Activated CD4-positive, alpha-beta memory T cell treated with anti-CD3 and anti-CD28 coated beads for 36 hours (primary cell): ENCODE measurements around the gene AMPD3. TPM values are rescaled to one million over a fixed set of nuclear protein-coding genes. Genes with fewer than 3 reads are reported as not detected.
"Not testable (repeated sequence)": the region's sequence is repeated elsewhere in the genome, so short reads cannot be mapped to it uniquely, and the experiment has no call there.

Source experiments
- CTCF ChIA-PET: fragments of 350-600 bp; sonication (Branson Sonifier 250); formaldehyde crosslinking; loops from one replicate; lab custom pipeline; 2021; ENCODE audit warnings: antibody characterized with exemption, inconsistent platforms; lab: Charles Lee
- POLR2A ChIA-PET: fragments of 350-600 bp; sonication (Branson Sonifier 250); formaldehyde crosslinking; loops from one replicate; lab custom pipeline; 2021; ENCODE audit warnings: antibody characterized with exemption; lab: Charles Lee
- DNase-seq: peaks from one replicate; pipeline ENCODE4 v3.0.0-alpha.2; 2020
- H3K27ac Mint-ChIP-seq: one replicate; pipeline ENCODE4 v1.8.0; 2021; ENCODE audit warnings: mixed read lengths
- H3K27me3 Mint-ChIP-seq: one replicate; pipeline ENCODE4 v1.8.0; 2021; ENCODE audit warnings: mixed read lengths
- H3K36me3 Mint-ChIP-seq: one replicate; pipeline ENCODE4 v1.8.0; 2021; ENCODE audit warnings: mixed read lengths
- H3K4me1 Mint-ChIP-seq: one replicate; pipeline ENCODE4 v1.8.0; 2021; ENCODE audit warnings: low read depth, mixed read lengths
- H3K4me3 Mint-ChIP-seq: one replicate; pipeline ENCODE4 v1.8.0; 2021; ENCODE audit warnings: mild to moderate bottlenecking, mixed read lengths
- H3K9me3 Mint-ChIP-seq: one replicate; pipeline ENCODE4 v1.8.0; 2021; ENCODE audit warnings: mixed read lengths
- intact Hi-C: fragments of 100-400 bp; cut with micrococcal nuclease; formaldehyde crosslinking; loops from one replicate; pipeline ENCODE4 v1.15.1; 2023
- total RNA-seq, 2 experiments: library from RNA; stranded (reverse); gene quantifications; one replicate each; pipeline ENCODE4 v1.2.3, GENCODE V29; 2021

AMPD3 gene
- total RNA-seq, 2 experiments from 2014 or later = 25.5 to 25.7 TPM

DNA sequence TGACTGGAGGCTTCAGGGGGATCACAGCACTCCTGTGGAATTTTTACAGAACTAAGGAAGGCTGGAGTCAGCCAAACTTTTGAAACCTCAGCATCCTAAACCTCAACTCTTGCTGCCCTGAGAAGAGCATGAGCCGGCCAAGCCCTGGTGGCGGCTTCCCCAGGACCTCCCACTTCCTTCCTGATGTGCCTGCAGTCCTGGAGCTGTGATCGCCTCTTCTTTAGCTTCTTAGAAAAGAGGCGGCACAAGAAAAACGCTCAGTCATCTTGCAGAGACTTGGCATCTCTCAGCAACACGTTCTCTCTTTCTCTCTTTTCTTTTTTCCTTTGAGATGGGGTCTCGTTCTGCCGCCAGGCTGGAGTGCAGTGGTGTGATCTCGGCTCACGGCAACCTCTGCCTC, 40.4 kb upstream of the AMPD3 start:
- Mint-ChIP-seq H3K4me3 (no peak overlapping the region), H3K27me3 (no peaks in the 10 kb centered on the region), H3K36me3 (no peaks in the 10 kb centered on the region), H3K4me1 (peaks cover 21% of the 10 kb centered on the region), H3K27ac (no peak overlapping the region), H3K9me3 (no peaks in the 10 kb centered on the region)
- intact Hi-C loops = loop anchor here (1.0 kb wide), 1 partner anchor 27 kb away; no protein-coding TSS in a partner anchor
- CTCF ChIA-PET = interaction anchor here (1.0 to 2.7 kb wide), 9 partner anchors 9 to 322 kb away, joined by 3 to 68 read pairs (median 6); partner anchors contain the start of genes LYVE1 and RNF141
- POLR2A ChIA-PET = no interaction called here
- peak; percentile 23 for DNase-seq

DNA sequence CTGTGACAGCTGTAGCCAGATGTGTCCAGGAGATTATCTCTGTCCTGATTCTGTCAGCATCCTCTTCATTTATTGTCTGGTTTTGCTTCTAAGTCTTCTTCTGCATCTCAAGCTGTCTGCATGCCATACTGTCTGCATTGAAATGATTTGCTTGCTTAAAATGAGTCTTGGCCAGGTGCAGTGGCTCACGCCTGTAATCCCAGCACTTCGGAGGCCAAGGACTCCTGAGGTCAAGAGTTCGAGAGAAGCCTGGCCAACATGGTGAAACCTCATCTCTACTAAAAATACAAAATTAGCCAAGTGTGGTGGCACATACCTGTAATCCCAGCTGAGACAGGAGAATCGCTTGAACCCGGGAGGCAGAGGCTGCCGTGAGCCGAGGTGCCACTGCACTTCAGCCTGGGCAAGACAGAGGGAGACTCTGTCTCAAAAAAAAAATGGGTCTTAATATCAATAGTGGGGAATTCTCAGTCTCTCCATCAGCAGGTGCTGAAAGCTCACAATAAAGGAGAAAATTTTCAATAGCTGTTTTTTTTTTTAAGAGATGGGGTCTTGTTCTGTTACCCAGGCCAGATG, 39.2 kb upstream of the AMPD3 start:
- Mint-ChIP-seq H3K4me3 (no peak overlapping the region), H3K27me3 (no peaks in the 10 kb centered on the region), H3K27ac (no peak overlapping the region), H3K4me1 (peaks cover 19% of the 10 kb centered on the region), H3K9me3 (no peaks in the 10 kb centered on the region), H3K36me3 (no peaks in the 10 kb centered on the region)
- intact Hi-C loops = no loop called here
- DNase-seq = no peak
- CTCF ChIA-PET = interaction anchor here (0.8 to 1.8 kb wide), 7 partner anchors 10 to 612 kb away, joined by 3 to 13 read pairs (median 4); no protein-coding TSS in a partner anchor
- POLR2A ChIA-PET = no interaction called here

DNA sequence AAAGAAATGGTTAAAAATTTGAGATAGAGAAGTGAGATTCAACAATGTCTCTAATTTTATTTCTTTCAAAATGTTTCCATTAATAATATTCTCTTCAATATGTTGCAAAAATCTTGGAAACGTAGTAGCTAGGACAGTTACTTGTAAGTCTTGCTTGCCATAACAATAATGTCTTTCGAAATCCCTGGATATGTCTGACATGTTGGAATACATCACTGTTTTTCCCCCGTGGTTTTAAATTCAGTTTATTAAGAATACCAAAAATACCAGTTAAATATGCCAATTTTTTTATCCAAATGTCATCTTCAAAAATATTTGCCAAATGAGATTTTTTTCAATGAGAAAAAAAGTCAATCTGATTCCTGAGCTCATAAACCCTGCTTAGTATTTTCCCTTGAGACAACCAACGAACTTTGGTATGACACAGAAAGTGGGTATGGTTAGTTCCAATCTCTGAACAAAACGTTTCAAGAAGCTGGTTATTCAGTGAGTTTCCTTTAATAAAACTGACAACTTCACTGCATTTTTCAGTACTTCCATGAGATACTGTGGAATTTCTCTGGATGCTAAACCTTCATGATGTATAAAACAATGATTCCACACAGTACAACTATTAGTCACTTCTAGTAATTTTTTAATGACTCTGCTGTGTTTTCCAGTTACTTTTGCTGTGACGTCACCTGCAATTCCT, 36.7 kb upstream of the AMPD3 start:
- no peak overlapping the region for H3K4me3 Mint-ChIP-seq
- ChIA-PET CTCF (interaction anchor here (1.4 to 1.5 kb wide), 2 partner anchors 12 to 33 kb away, joined by 3 to 4 read pairs; no protein-coding TSS in a partner anchor), POLR2A (no interaction called here)
- H3K9me3 Mint-ChIP-seq = peaks cover 8% of the 10 kb centered on the region
- DNase-seq = no peak
- H3K27me3 Mint-ChIP-seq = no peaks in the 10 kb centered on the region
- H3K27ac Mint-ChIP-seq = no peak overlapping the region
- no peaks in the 10 kb centered on the region for H3K36me3 Mint-ChIP-seq
- peaks cover 19% of the 10 kb centered on the region for H3K4me1 Mint-ChIP-seq
- intact Hi-C loops = no loop called here

DNA sequence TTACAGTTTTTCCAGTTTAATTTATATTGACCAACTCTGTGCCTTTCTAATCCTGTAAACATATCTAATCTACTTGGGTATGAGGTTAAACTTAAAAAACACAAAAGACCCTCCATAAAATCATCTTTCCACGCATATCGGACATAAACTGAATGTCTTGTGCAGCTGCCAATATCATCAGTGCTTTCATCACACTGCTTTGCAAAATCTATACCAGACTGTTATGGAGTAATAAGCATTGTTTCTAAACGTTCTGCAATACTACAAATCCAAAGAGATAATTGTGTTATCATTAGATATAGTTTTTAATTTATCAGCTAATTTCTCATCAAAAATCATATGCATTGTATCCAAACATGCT, 36.1 kb upstream of the AMPD3 start:
- no peak for DNase-seq
- CTCF ChIA-PET = interaction anchor here (1.4 to 1.5 kb wide), 2 partner anchors 13 to 33 kb away, joined by 3 to 4 read pairs; no protein-coding TSS in a partner anchor
- Mint-ChIP-seq H3K27ac (no peak overlapping the region), H3K4me1 (peaks cover 16% of the 10 kb centered on the region), H3K9me3 (peaks cover 8% of the 10 kb centered on the region), H3K4me3 (no peak overlapping the region), H3K27me3 (peaks cover 2% of the 10 kb centered on the region), H3K36me3 (no peaks in the 10 kb centered on the region)
- intact Hi-C loops = no loop called here
- POLR2A ChIA-PET = no interaction called here

DNA sequence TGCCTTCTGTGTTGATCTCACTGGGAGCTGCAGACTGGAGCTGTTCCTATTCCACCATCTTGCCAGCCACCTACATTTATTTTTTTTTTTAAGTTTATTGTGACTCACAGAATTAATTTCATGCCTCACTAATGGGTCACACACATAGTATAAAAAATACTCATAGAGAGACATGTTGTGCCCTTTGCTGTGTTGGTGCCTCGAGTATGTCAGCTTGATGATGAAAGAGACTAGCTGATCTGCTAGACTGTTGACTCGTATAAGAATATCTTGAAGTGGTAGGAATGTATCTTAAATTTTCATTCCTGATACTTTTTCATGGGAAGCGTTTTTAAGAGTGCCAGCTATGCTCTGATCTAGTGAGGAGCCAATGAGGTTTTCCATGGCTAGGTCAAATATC, 28.6 kb upstream of the AMPD3 start:
- CTCF ChIA-PET = interaction anchor here (1.3 to 1.5 kb wide), 2 partner anchors 13 to 227 kb away, joined by 5 to 7 read pairs; no protein-coding TSS in a partner anchor
- no peaks in the 10 kb centered on the region for H3K36me3 Mint-ChIP-seq
- peaks cover 9% of the 10 kb centered on the region for H3K27me3 Mint-ChIP-seq
- DNase-seq = no peak
- no peaks in the 10 kb centered on the region for H3K4me1 Mint-ChIP-seq
- intact Hi-C loops = no loop called here
- POLR2A ChIA-PET = no interaction called here
- no peak overlapping the region for H3K27ac Mint-ChIP-seq
- H3K9me3 Mint-ChIP-seq = peaks cover 9% of the 10 kb centered on the region
- no peak overlapping the region for H3K4me3 Mint-ChIP-seq

DNA sequence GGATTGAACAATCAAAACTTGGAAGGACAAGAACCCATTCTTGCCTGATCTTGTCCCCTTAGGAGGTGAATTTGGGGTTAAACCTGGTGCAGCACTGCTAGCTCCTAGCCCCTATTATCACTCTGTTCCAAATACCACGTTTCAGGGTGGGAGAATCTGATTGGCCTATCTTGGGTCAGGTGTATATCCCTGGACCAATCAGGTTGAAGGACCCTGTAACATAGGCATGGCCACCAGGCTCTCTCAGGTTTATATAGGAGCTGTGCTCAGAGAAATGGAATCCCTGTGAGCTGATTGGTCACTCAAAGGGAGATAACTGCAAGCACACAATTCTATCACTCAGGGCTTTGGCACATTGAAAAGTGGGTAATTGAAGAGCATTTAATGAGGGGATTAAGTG, 26.6 kb upstream of the AMPD3 start:
- Mint-ChIP-seq H3K27ac (no peak overlapping the region), H3K4me1 (no peaks in the 10 kb centered on the region), H3K36me3 (no peaks in the 10 kb centered on the region), H3K4me3 (no peak overlapping the region), H3K9me3 (peaks cover 4% of the 10 kb centered on the region), H3K27me3 (peaks cover 9% of the 10 kb centered on the region)
- POLR2A ChIA-PET = no interaction called here
- intact Hi-C loops = no loop called here
- CTCF ChIA-PET = interaction anchor here (1.2 to 1.4 kb wide), 2 partner anchors 26 to 62 kb away, joined by 3 read pairs; no protein-coding TSS in a partner anchor
- DNase-seq = no peak

- no peak for DNase-seq
- intact Hi-C loops = no loop called here
- Mint-ChIP-seq H3K9me3 (peaks cover 4% of the 10 kb centered on the region), H3K36me3 (no peaks in the 10 kb centered on the region), H3K4me3 (no peak overlapping the region), H3K27me3 (peaks cover 6% of the 10 kb centered on the region), H3K27ac (no peak overlapping the region), H3K4me1 (no peaks in the 10 kb centered on the region)
- CTCF ChIA-PET = interaction anchor here (0.7 to 1.4 kb wide), 3 partner anchors 27 to 224 kb away, joined by 3 to 4 read pairs (median 3); no protein-coding TSS in a partner anchor
- POLR2A ChIA-PET = no interaction called here
Measured at GRCh38 chr11:10429526-10429925, 25.5 kb upstream of the AMPD3 start.

GRCh38 chr11:10432493-10432892, 22.6 kb upstream of the AMPD3 start:
- H3K36me3 Mint-ChIP-seq = no peaks in the 10 kb centered on the region
- no peak overlapping the region for H3K4me3 Mint-ChIP-seq
- intact Hi-C loops = no loop called here
- ChIA-PET POLR2A (no interaction called here), CTCF (no interaction called here)
- no peaks in the 10 kb centered on the region for H3K4me1 Mint-ChIP-seq
- no peak overlapping the region for H3K27ac Mint-ChIP-seq
- no peak for DNase-seq
- H3K27me3 Mint-ChIP-seq = peaks cover 6% of the 10 kb centered on the region
- peaks cover 4% of the 10 kb centered on the region for H3K9me3 Mint-ChIP-seq

DNA sequence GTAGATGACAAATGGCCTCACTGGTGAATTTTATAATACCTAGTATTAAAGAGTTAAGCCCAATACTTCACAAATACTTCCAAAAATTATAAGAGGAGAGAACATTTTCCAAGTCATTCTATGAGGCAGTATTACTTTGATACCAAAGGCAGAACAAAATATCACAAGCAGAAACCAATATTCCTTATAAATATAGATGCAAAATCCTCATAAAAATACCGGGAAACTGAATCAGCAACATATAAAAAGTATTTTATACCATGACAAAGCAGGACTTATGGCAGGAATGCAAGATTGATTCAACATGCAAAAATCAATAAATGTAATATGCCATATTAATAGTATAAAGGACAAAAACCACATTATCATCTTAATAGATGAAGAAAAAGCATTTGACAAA, 22.1 kb upstream of the AMPD3 start:
- CTCF ChIA-PET = no interaction called here
- DNase-seq = no peak
- H3K27ac Mint-ChIP-seq = no peak overlapping the region
- POLR2A ChIA-PET = no interaction called here
- intact Hi-C loops = no loop called here
- H3K4me1 Mint-ChIP-seq = no peaks in the 10 kb centered on the region
- H3K36me3 Mint-ChIP-seq = no peaks in the 10 kb centered on the region
- no peak overlapping the region for H3K4me3 Mint-ChIP-seq
- H3K9me3 Mint-ChIP-seq = peaks cover 4% of the 10 kb centered on the region
- peaks cover 6% of the 10 kb centered on the region for H3K27me3 Mint-ChIP-seq

GRCh38 chr11:10436224-10436623, 18.8 kb upstream of the AMPD3 start:
- POLR2A ChIA-PET = interaction anchor here (0.8 kb wide), 1 partner anchor 34 kb away, joined by 3 read pairs; no protein-coding TSS in a partner anchor
- CTCF ChIA-PET = interaction anchor here (0.8 to 1.1 kb wide), 3 partner anchors 19 to 105 kb away, joined by 4 to 5 read pairs (median 4); partner anchors contain the start of genes AMPD3 and RNF141
- H3K27me3 Mint-ChIP-seq = no peaks in the 10 kb centered on the region
- H3K9me3 Mint-ChIP-seq = peaks cover 4% of the 10 kb centered on the region
- no peaks in the 10 kb centered on the region for H3K4me1 Mint-ChIP-seq
- DNase-seq = no peak
- H3K36me3 Mint-ChIP-seq = no peaks in the 10 kb centered on the region
- intact Hi-C loops = no loop called here
- H3K4me3 Mint-ChIP-seq = no peak overlapping the region
- no peak overlapping the region for H3K27ac Mint-ChIP-seq

GRCh38 chr11:10436683-10437082, 18.4 kb upstream of the AMPD3 start:
- POLR2A ChIA-PET, H3K9me3 Mint-ChIP-seq, intact Hi-C loops, H3K27me3 Mint-ChIP-seq, H3K27ac Mint-ChIP-seq, H3K36me3 Mint-ChIP-seq, H3K4me3 Mint-ChIP-seq, DNase-seq, H3K4me1 Mint-ChIP-seq: not testable (repeated sequence)
- CTCF ChIA-PET = interaction anchor here (1.1 kb wide), 2 partner anchors 23 to 104 kb away, joined by 4 read pairs; partner anchors contain the start of gene RNF141

GRCh38 chr11:10438458-10438857, 16.6 kb upstream of the AMPD3 start:
- H3K4me3 Mint-ChIP-seq = no peak overlapping the region
- peaks cover 18% of the 10 kb centered on the region for H3K4me1 Mint-ChIP-seq
- CTCF ChIA-PET = no interaction called here
- no peaks in the 10 kb centered on the region for H3K9me3 Mint-ChIP-seq
- intact Hi-C loops = no loop called here
- no peaks in the 10 kb centered on the region for H3K36me3 Mint-ChIP-seq
- H3K27ac Mint-ChIP-seq = no peak overlapping the region
- DNase-seq = no peak
- POLR2A ChIA-PET = no interaction called here
- H3K27me3 Mint-ChIP-seq = no peaks in the 10 kb centered on the region
